Body of pancreas (tissue), 4 donors: ENCODE results near the gene CCNI2.

Source experiments
- POLR2A ChIP-seq, 3 donors: fragments of 450-650 bp; IDR thresholded peaks; one replicate each; pipeline ENCODE4 v1.6.1; 2016; ENCODE audit warnings: antibody characterized with exemption in 3 of 3, mild to moderate bottlenecking in 2 of 3
- TF ChIP-seq, protein P1 (sequence below), 7 experiments: fragments of 450-650 bp in 4 of 7; fragments of 200-600 bp in 3 of 7; sonication (generic) in 3 of 7; IDR thresholded peaks; one replicate each; pipeline ENCODE4 v1.5.1; 2016 to 2019; ENCODE audit warnings: antibody characterized with exemption in 7 of 7

DNA sequence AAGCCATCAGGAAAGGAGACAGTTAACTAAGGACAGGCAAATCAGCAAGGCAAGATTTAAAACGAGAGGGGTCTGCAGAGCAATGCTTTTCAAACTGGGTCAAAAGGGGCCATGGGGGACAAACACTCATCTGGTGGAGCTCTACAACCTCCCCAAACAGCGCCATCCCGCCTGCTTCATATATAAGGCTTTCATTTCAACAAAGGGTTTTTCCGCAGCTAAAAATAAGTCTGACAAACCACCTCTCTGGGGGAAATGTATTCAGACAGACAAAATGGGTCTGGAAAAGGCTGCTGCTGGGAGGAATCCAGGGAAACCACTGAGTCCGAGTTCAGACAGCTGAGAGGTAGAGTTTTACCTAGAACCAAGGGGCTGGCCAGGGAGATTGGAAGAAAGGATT, 38.1 kb downstream of the CCNI2 start:
- TF ChIP-seq, protein P1, sequence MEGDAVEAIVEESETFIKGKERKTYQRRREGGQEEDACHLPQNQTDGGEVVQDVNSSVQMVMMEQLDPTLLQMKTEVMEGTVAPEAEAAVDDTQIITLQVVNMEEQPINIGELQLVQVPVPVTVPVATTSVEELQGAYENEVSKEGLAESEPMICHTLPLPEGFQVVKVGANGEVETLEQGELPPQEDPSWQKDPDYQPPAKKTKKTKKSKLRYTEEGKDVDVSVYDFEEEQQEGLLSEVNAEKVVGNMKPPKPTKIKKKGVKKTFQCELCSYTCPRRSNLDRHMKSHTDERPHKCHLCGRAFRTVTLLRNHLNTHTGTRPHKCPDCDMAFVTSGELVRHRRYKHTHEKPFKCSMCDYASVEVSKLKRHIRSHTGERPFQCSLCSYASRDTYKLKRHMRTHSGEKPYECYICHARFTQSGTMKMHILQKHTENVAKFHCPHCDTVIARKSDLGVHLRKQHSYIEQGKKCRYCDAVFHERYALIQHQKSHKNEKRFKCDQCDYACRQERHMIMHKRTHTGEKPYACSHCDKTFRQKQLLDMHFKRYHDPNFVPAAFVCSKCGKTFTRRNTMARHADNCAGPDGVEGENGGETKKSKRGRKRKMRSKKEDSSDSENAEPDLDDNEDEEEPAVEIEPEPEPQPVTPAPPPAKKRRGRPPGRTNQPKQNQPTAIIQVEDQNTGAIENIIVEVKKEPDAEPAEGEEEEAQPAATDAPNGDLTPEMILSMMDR (IDR thresholded peaks at IDR 0.05) = no peak
- TF ChIP-seq POLR2A (IDR thresholded peaks at IDR 0.05) = no peak
